Sigmoid colon (tissue), 4 donors: ENCODE data around the gene CRACR2B.

Experiments used
- EP300 ChIP-seq, 4 donors: sonication (generic); formaldehyde crosslinking; IDR thresholded peaks; one replicate each; pipeline ENCODE4 v1.6.1; 2017; ENCODE audit warnings: antibody characterized with exemption in 4 of 4
- POLR2A ChIP-seq, 2 donors: fragments of 450-650 bp; IDR thresholded peaks; one replicate each; pipeline ENCODE4 v1.6.1; 2016; ENCODE audit warnings: antibody characterized with exemption in 2 of 2, mild to moderate bottlenecking in 2 of 2, moderate library complexity in 2 of 2
- POLR2AphosphoS5 ChIP-seq, 4 donors: sonication (generic); formaldehyde crosslinking; IDR thresholded peaks; one replicate each; pipeline ENCODE4 v1.6.1; 2017; ENCODE audit warnings: antibody characterized with exemption in 4 of 4
- TF ChIP-seq, protein P1 (sequence below), 4 experiments: fragments of 450-650 bp in 3 of 4; fragments of 200-600 bp in 1 of 4; IDR thresholded peaks; one replicate each; pipeline ENCODE4 v1.5.1; 2016 to 2019; ENCODE audit warnings: antibody characterized with exemption in 4 of 4, mild to moderate bottlenecking in 3 of 4, moderate library complexity in 2 of 4

DNA sequence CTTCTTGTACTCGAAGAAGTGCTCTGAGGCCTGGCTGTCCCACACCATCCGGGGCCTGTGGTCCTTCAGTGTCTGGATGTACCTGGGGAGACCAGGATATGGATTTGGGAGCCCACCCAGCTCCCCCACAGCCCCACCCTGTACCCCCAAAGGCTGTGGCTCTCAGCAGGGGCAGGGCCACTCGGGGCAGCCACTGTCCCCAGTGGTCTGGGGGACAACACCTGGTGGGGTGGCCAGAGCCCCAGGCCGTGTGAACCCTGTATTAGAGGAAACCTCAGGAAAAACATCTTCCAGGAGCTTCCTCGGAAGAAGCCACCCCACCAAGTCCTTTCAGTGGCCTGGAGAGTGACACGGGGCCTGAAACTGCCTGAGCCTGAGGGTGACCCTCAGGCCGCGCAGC is 42.7 kb downstream of the CRACR2B start:
- TF ChIP-seq POLR2AphosphoS5 (IDR thresholded peaks at IDR 0.05) (no peak), POLR2A (IDR thresholded peaks at IDR 0.05) (no peak), EP300 (IDR thresholded peaks at IDR 0.05) (no peak)
- TF ChIP-seq, protein P1, sequence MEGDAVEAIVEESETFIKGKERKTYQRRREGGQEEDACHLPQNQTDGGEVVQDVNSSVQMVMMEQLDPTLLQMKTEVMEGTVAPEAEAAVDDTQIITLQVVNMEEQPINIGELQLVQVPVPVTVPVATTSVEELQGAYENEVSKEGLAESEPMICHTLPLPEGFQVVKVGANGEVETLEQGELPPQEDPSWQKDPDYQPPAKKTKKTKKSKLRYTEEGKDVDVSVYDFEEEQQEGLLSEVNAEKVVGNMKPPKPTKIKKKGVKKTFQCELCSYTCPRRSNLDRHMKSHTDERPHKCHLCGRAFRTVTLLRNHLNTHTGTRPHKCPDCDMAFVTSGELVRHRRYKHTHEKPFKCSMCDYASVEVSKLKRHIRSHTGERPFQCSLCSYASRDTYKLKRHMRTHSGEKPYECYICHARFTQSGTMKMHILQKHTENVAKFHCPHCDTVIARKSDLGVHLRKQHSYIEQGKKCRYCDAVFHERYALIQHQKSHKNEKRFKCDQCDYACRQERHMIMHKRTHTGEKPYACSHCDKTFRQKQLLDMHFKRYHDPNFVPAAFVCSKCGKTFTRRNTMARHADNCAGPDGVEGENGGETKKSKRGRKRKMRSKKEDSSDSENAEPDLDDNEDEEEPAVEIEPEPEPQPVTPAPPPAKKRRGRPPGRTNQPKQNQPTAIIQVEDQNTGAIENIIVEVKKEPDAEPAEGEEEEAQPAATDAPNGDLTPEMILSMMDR (IDR thresholded peaks at IDR 0.05) = no peak
